Spleen (tissue), 11 donors: ENCODE results near the gene CADM2. TPM values are rescaled to one million over a fixed set of nuclear protein-coding genes. Genes with fewer than 3 reads are reported as not detected.
"Not testable (repeated sequence)": the region's sequence is repeated elsewhere in the genome, so short reads cannot be mapped to it uniquely, and the experiment has no call there.

Experiments used
- DNase-seq: peaks from one replicate; pipeline ENCODE4 v3.0.0-alpha.2; 2020
- H3K27ac ChIP-seq, 8 donors: fragments of 200-600 bp; sonication (generic) in 7 of 8; 1 replicate in 4 of 8; 2 replicates in 4 of 8; pipeline versions ENCODE4 v1.5.0 to v1.8.0; 2016 to 2021; ENCODE audit warnings: inconsistent platforms in 4 of 8, mild to moderate bottlenecking in 4 of 8, moderate library complexity in 1 of 8
- H3K27me3 ChIP-seq, 7 donors: fragments of 200-600 bp; sonication (generic) in 6 of 7; replicated peaks in 1 of 7; 1 replicate in 4 of 7; 2 replicates in 3 of 7; pipeline versions ENCODE4 v1.5.0 to v1.8.0; 2016 to 2021; ENCODE audit warnings: inconsistent platforms in 3 of 7, mild to moderate bottlenecking in 1 of 7
- H3K36me3 ChIP-seq, 6 donors: fragments of 200-600 bp; sonication (generic) in 5 of 6; 1 replicate in 4 of 6; 2 replicates in 2 of 6; pipeline versions ENCODE4 v1.5.0 to v1.8.0; 2016 to 2021; ENCODE audit warnings: inconsistent platforms in 2 of 6
- H3K4me1 ChIP-seq, 6 donors: fragments of 200-600 bp; sonication (generic) in 5 of 6; 1 replicate in 3 of 6; 2 replicates in 3 of 6; pipeline versions ENCODE4 v1.5.0 to v1.8.0; 2016 to 2021; ENCODE audit warnings: inconsistent platforms in 3 of 6
- H3K4me3 ChIP-seq, 8 donors: fragments of 200-600 bp; sonication (generic) in 7 of 8; 1 replicate in 4 of 8; 2 replicates in 4 of 8; pipeline versions ENCODE4 v1.5.0 to v1.8.0; 2016 to 2021; ENCODE audit warnings: inconsistent platforms in 4 of 8, mild to moderate bottlenecking in 4 of 8, moderate library complexity in 2 of 8
- H3K9me3 ChIP-seq, 8 donors: fragments of 200-600 bp; sonication (generic) in 7 of 8; 1 replicate in 4 of 8; 2 replicates in 4 of 8; pipeline versions ENCODE4 v1.5.0 to v1.8.0; 2016 to 2021; ENCODE audit warnings: inconsistent platforms in 4 of 8
- CTCF ChIP-seq, 11 experiments: fragments of 200-600 bp in 7 of 11; fragments of 450-650 bp in 4 of 11; sonication (generic) in 4 of 11; IDR thresholded peaks in 8 of 11; conservative IDR thresholded peaks in 3 of 11; 1 replicate in 7 of 11; 2 replicates in 4 of 11; pipeline versions ENCODE4 v1.4.0 to v1.8.0; 2016 to 2021; ENCODE audit warnings: antibody characterized with exemption in 11 of 11, inconsistent platforms in 4 of 11, mild to moderate bottlenecking in 1 of 11
- POLR2A ChIP-seq, 3 donors: fragments of 450-650 bp; IDR thresholded peaks; one replicate each; pipeline ENCODE4 v1.5.1; 2017; ENCODE audit warnings: antibody characterized with exemption in 3 of 3, mild to moderate bottlenecking in 1 of 3
- POLR2AphosphoS5 ChIP-seq, 3 donors: sonication (generic); formaldehyde crosslinking; IDR thresholded peaks; one replicate each; pipeline ENCODE4 v1.5.1; 2017; ENCODE audit warnings: antibody characterized with exemption in 3 of 3
- WGBS, 5 donors: extraction: QIAGEN DNeasy Blood & Tissue Kit in 3 of 5; methylation state at CpG; one replicate each; pipeline versions ENCODE4 v1.1.5 to v1.1.7; 2013 to 2018; 5-methylcytosine and 5-hydroxymethylcytosine counted together
- intact Hi-C: fragments of 100-400 bp; cut with DNase I; formaldehyde crosslinking; loops from one replicate; pipeline ENCODE4 v1.15.0; 2023; ENCODE audit warnings: low total_unique reads
- polyA plus RNA-seq, 3 donors: library from polyadenylated mRNA; stranded (reverse); fragments of 200-250 nt; gene quantifications; one replicate each; pipeline ENCODE4 v1.2.1, GENCODE V29; 2013
- total RNA-seq, 7 donors: library from RNA; depleted of rRNA in 3 of 7; stranded (reverse); fragments of >200 nt in 3 of 7; fragmentation: NEBNext Ultra II Directional in 4 of 7; extraction: Animal tissue kit (Norgen Biotek cat#: 25700) in 4 of 7; gene quantifications; one replicate each; pipeline versions ENCODE4 v1.1.0 to v1.2.1, GENCODE V29; 2016 to 2021
- donor health status: healthy with polysubstance abuse.
- donor health status: DM: no; HTN: no; CAD: no; lungs with moderate emphysema.
- donor health status: DM: no; HTN: no; CAD: no.
- donor health status: Bipolar disorder and iron deficiency.
- donor health status: healthy.
- donor health status: DM: no; HTN: no; CAD: no.
- donor health status: DM: yes; HTN: yes; CAD: no.

Gene CADM2
- total and polyA plus RNA-seq, 10 donors = 0.03 to 4.0 (median 1.0) TPM; not detected in 1

GRCh38 chr3:85706130-85706529 is 747.3 kb downstream of the CADM2 start:
- H3K4me3 ChIP-seq = no peak overlapping the region
- no peaks in the 10 kb centered on the region for H3K27me3 ChIP-seq
- WGBS, 5 donors = 80 to 92% (median 89%) methylated on average over 2 of the region's 2 CpGs
- intact Hi-C loops = no loop called here
- no peak for DNase-seq
- peaks cover 0 to 5% (median 0%) of the 10 kb centered on the region in 8 donors for H3K9me3 ChIP-seq
- H3K4me1 ChIP-seq = no peaks in the 10 kb centered on the region
- TF ChIP-seq POLR2AphosphoS5 (IDR thresholded peaks at IDR 0.05) (no peak), POLR2A (IDR thresholded peaks at IDR 0.05) (no peak), CTCF (IDR thresholded peaks at IDR 0.05 in 8 of 11, conservative IDR thresholded peaks at IDR 0.05 in 3 of 11) (no peak)
- H3K27ac ChIP-seq = no peak overlapping the region
- no peaks in the 10 kb centered on the region for H3K36me3 ChIP-seq

GRCh38 chr3:85708325-85708724 is 749.5 kb downstream of the CADM2 start:
- DNase-seq, H3K9me3 ChIP-seq, H3K4me3 ChIP-seq, H3K36me3 ChIP-seq, H3K27ac ChIP-seq, intact Hi-C loops, H3K27me3 ChIP-seq, H3K4me1 ChIP-seq: not testable (repeated sequence)
- 77 to 97% (median 89%) methylated on average over 1 of the region's 1 CpG for WGBS, 5 donors

- H3K4me3 ChIP-seq = no peak overlapping the region
- peaks cover 0 to 1% (median 0%) of the 10 kb centered on the region in 8 donors for H3K9me3 ChIP-seq
- no peak overlapping the region for H3K27ac ChIP-seq
- no peaks in the 10 kb centered on the region for H3K36me3 ChIP-seq
- intact Hi-C loops = no loop called here
- H3K27me3 ChIP-seq = no peaks in the 10 kb centered on the region
- WGBS, 5 donors = 73 to 90% (median 77%) methylated on average over 2 of the region's 2 CpGs
- DNase-seq = no peak
- TF ChIP-seq CTCF (IDR thresholded peaks at IDR 0.05 in 8 of 11, conservative IDR thresholded peaks at IDR 0.05 in 3 of 11) = no peak
- TF ChIP-seq POLR2A (IDR thresholded peaks at IDR 0.05) = no peak
- no peak for TF ChIP-seq POLR2AphosphoS5 (IDR thresholded peaks at IDR 0.05)
- no peaks in the 10 kb centered on the region for H3K4me1 ChIP-seq
Observed at GRCh38 chr3:85709346-85709892, 750.6 kb downstream of the CADM2 start.

- 79 to 92% (median 86%) methylated on average over 2 of the region's 2 CpGs for WGBS, 5 donors
- H3K4me1 ChIP-seq = no peaks in the 10 kb centered on the region
- no peak overlapping the region for H3K4me3 ChIP-seq
- H3K9me3 ChIP-seq = peaks cover 0 to 5% (median 0%) of the 10 kb centered on the region in 8 donors
- no peak for DNase-seq
- H3K27me3 ChIP-seq = no peaks in the 10 kb centered on the region
- intact Hi-C loops = no loop called here
- no peak overlapping the region for H3K27ac ChIP-seq
- no peaks in the 10 kb centered on the region for H3K36me3 ChIP-seq
- TF ChIP-seq CTCF (IDR thresholded peaks at IDR 0.05 in 8 of 11, conservative IDR thresholded peaks at IDR 0.05 in 3 of 11) = no peak
- TF ChIP-seq POLR2AphosphoS5 (IDR thresholded peaks at IDR 0.05) = no peak
- TF ChIP-seq POLR2A (IDR thresholded peaks at IDR 0.05) = no peak
Observed at GRCh38 chr3:85710490-85710889, 751.7 kb downstream of the CADM2 start.
